BLaER1 (cell line): Measurements from ENCODE around the gene ITGA1.

Experiments
- H3K27ac ChIP-seq: shearing (Covaris generic); formaldehyde crosslinking; 2 replicates; pipeline ENCODE4 v1.8.1; 2022
- H3K27me3 ChIP-seq: shearing (Covaris generic); formaldehyde crosslinking; 2 replicates; pipeline ENCODE4 v1.8.1; 2022
- H3K36me3 ChIP-seq: shearing (Covaris generic); formaldehyde crosslinking; 2 replicates; pipeline ENCODE4 v1.8.1; 2022
- H3K4me1 ChIP-seq: shearing (Covaris generic); formaldehyde crosslinking; 2 replicates; pipeline ENCODE4 v1.8.1; 2022
- H3K4me2 ChIP-seq: shearing (Covaris generic); formaldehyde crosslinking; 2 replicates; pipeline ENCODE4 v1.8.1; 2022
- H3K4me3 ChIP-seq: shearing (Covaris generic); formaldehyde crosslinking; 2 replicates; pipeline ENCODE4 v1.8.1; 2022
- H3K9ac ChIP-seq: shearing (Covaris generic); formaldehyde crosslinking; 2 replicates; pipeline ENCODE4 v1.8.1; 2022
- H3K9me3 ChIP-seq: shearing (Covaris generic); formaldehyde crosslinking; 2 replicates; pipeline ENCODE4 v1.8.1; 2022
- H4K20me1 ChIP-seq: shearing (Covaris generic); formaldehyde crosslinking; 2 replicates; pipeline ENCODE4 v1.8.1; 2022
- Cebpa-rat ChIP-seq: shearing (Covaris generic); IDR thresholded peaks from 2 replicates; pipeline ENCODE4 v1.8.1; 2022

The ITGA1 gene

GRCh38 chr5:52869391-52869790, 81.7 kb downstream of the ITGA1 start:
- no peak overlapping the region for H3K4me2 ChIP-seq
- no peaks in the 10 kb centered on the region for H3K36me3 ChIP-seq
- no peak overlapping the region for H3K9ac ChIP-seq
- no peaks in the 10 kb centered on the region for H3K4me1 ChIP-seq
- no peaks in the 10 kb centered on the region for H4K20me1 ChIP-seq
- H3K27me3 ChIP-seq, result no peaks in the 10 kb centered on the region
- no peaks in the 10 kb centered on the region for H3K9me3 ChIP-seq
- no peak for TF ChIP-seq Cebpa-rat
- no peak overlapping the region for H3K4me3 ChIP-seq
- H3K27ac ChIP-seq, result no peak overlapping the region

- Histone ChIP-seq H3K9me3 (no peaks in the 10 kb centered on the region), H3K4me3 (no peak overlapping the region), H3K27me3 (no peaks in the 10 kb centered on the region), H3K27ac (no peak overlapping the region), H3K9ac (no peak overlapping the region), H3K4me2 (no peak overlapping the region), H4K20me1 (no peaks in the 10 kb centered on the region), H3K36me3 (no peaks in the 10 kb centered on the region), H3K4me1 (no peaks in the 10 kb centered on the region)
- no peak for TF ChIP-seq Cebpa-rat
These were observed 82.7 kb downstream of the ITGA1 start for GRCh38 chr5:52870448-52870847.

- Histone ChIP-seq H3K4me2 (no peak overlapping the region), H3K4me1 (no peaks in the 10 kb centered on the region), H3K36me3 (no peaks in the 10 kb centered on the region), H3K4me3 (no peak overlapping the region), H3K27me3 (no peaks in the 10 kb centered on the region), H4K20me1 (no peaks in the 10 kb centered on the region), H3K27ac (no peak overlapping the region), H3K9ac (no peak overlapping the region), H3K9me3 (no peaks in the 10 kb centered on the region)
- TF ChIP-seq Cebpa-rat, result no peak
These were observed 88.1 kb downstream of the ITGA1 start for GRCh38 chr5:52875827-52876226.

GRCh38 chr5:52876456-52876855, 88.7 kb downstream of the ITGA1 start:
- TF ChIP-seq Cebpa-rat, result no peak
- no peaks in the 10 kb centered on the region for H3K27me3 ChIP-seq
- H4K20me1 ChIP-seq, result no peaks in the 10 kb centered on the region
- H3K4me1 ChIP-seq, result no peaks in the 10 kb centered on the region
- H3K9ac ChIP-seq, result no peak overlapping the region
- H3K36me3 ChIP-seq, result no peaks in the 10 kb centered on the region
- H3K4me2 ChIP-seq, result no peak overlapping the region
- no peak overlapping the region for H3K27ac ChIP-seq
- no peak overlapping the region for H3K4me3 ChIP-seq
- no peaks in the 10 kb centered on the region for H3K9me3 ChIP-seq

GRCh38 chr5:52878656-52879055, 90.9 kb downstream of the ITGA1 start:
- Histone ChIP-seq H3K27ac (no peak overlapping the region), H3K4me3 (no peak overlapping the region), H3K4me2 (no peak overlapping the region), H3K4me1 (no peaks in the 10 kb centered on the region), H3K36me3 (no peaks in the 10 kb centered on the region), H3K27me3 (no peaks in the 10 kb centered on the region), H3K9me3 (no peaks in the 10 kb centered on the region), H4K20me1 (no peaks in the 10 kb centered on the region), H3K9ac (no peak overlapping the region)
- no peak for TF ChIP-seq Cebpa-rat

GRCh38 chr5:52880541-52880940, 92.8 kb downstream of the ITGA1 start:
- Histone ChIP-seq H3K9me3 (no peaks in the 10 kb centered on the region), H3K36me3 (no peaks in the 10 kb centered on the region), H3K4me1 (no peaks in the 10 kb centered on the region), H3K27me3 (no peaks in the 10 kb centered on the region), H3K27ac (no peak overlapping the region), H3K4me2 (no peak overlapping the region), H4K20me1 (no peaks in the 10 kb centered on the region), H3K9ac (no peak overlapping the region), H3K4me3 (no peak overlapping the region)
- TF ChIP-seq Cebpa-rat, result no peak

GRCh38 chr5:52881468-52881867, 93.8 kb downstream of the ITGA1 start:
- Histone ChIP-seq H3K9me3 (no peaks in the 10 kb centered on the region), H3K9ac (no peak overlapping the region), H3K4me3 (no peak overlapping the region), H3K36me3 (no peaks in the 10 kb centered on the region), H3K4me2 (no peak overlapping the region), H3K27me3 (no peaks in the 10 kb centered on the region), H3K4me1 (no peaks in the 10 kb centered on the region), H4K20me1 (no peaks in the 10 kb centered on the region), H3K27ac (no peak overlapping the region)
- TF ChIP-seq Cebpa-rat, result no peak

- TF ChIP-seq Cebpa-rat, result no peak
- Histone ChIP-seq H3K4me3 (no peak overlapping the region), H3K4me2 (no peak overlapping the region), H4K20me1 (no peaks in the 10 kb centered on the region), H3K9me3 (no peaks in the 10 kb centered on the region), H3K27ac (no peak overlapping the region), H3K36me3 (no peaks in the 10 kb centered on the region), H3K4me1 (no peaks in the 10 kb centered on the region), H3K9ac (no peak overlapping the region), H3K27me3 (no peaks in the 10 kb centered on the region)
These were observed 95.4 kb downstream of the ITGA1 start for GRCh38 chr5:52883110-52883509.

- H3K4me2 ChIP-seq, result no peak overlapping the region
- H3K27me3 ChIP-seq, result no peaks in the 10 kb centered on the region
- H3K4me1 ChIP-seq, result no peaks in the 10 kb centered on the region
- H4K20me1 ChIP-seq, result no peaks in the 10 kb centered on the region
- no peak for TF ChIP-seq Cebpa-rat
- no peaks in the 10 kb centered on the region for H3K36me3 ChIP-seq
- no peaks in the 10 kb centered on the region for H3K9me3 ChIP-seq
- H3K27ac ChIP-seq, result no peak overlapping the region
- H3K4me3 ChIP-seq, result no peak overlapping the region
- H3K9ac ChIP-seq, result no peak overlapping the region
These were observed 96.7 kb downstream of the ITGA1 start for GRCh38 chr5:52884453-52884852.

GRCh38 chr5:52885614-52886013, 97.9 kb downstream of the ITGA1 start:
- no peaks in the 10 kb centered on the region for H4K20me1 ChIP-seq
- no peaks in the 10 kb centered on the region for H3K27me3 ChIP-seq
- no peaks in the 10 kb centered on the region for H3K4me1 ChIP-seq
- no peaks in the 10 kb centered on the region for H3K9me3 ChIP-seq
- no peaks in the 10 kb centered on the region for H3K36me3 ChIP-seq
- no peak for TF ChIP-seq Cebpa-rat
- H3K4me2 ChIP-seq, result no peak overlapping the region
- no peak overlapping the region for H3K4me3 ChIP-seq
- no peak overlapping the region for H3K9ac ChIP-seq
- no peak overlapping the region for H3K27ac ChIP-seq

GRCh38 chr5:52886206-52886605, 98.5 kb downstream of the ITGA1 start:
- no peaks in the 10 kb centered on the region for H3K36me3 ChIP-seq
- no peaks in the 10 kb centered on the region for H4K20me1 ChIP-seq
- no peak overlapping the region for H3K4me3 ChIP-seq
- H3K4me1 ChIP-seq, result no peaks in the 10 kb centered on the region
- no peak overlapping the region for H3K4me2 ChIP-seq
- no peak overlapping the region for H3K27ac ChIP-seq
- H3K27me3 ChIP-seq, result no peaks in the 10 kb centered on the region
- no peak overlapping the region for H3K9ac ChIP-seq
- no peaks in the 10 kb centered on the region for H3K9me3 ChIP-seq
- no peak for TF ChIP-seq Cebpa-rat
